Lower leg skin (tissue), 3 donors: ENCODE measurements around the gene SPATA13.
"Not testable (repeated sequence)": the region's sequence is repeated elsewhere in the genome, so short reads cannot be mapped to it uniquely, and the experiment has no call there.

Experiments used
- CTCF ChIP-seq, 3 donors: fragments of 450-650 bp; IDR thresholded peaks; one replicate each; pipeline ENCODE4 v1.5.1; 2016; ENCODE audit warnings: antibody characterized with exemption in 3 of 3, mild to moderate bottlenecking in 3 of 3, moderate library complexity in 2 of 3
- POLR2A ChIP-seq, 2 donors: fragments of 450-650 bp; IDR thresholded peaks; one replicate each; pipeline ENCODE4 v1.6.1; 2016 to 2017; ENCODE audit warnings: antibody characterized with exemption in 2 of 2, mild to moderate bottlenecking in 1 of 2, moderate library complexity in 1 of 2

- not testable (repeated sequence) for TF ChIP-seq CTCF, POLR2A (IDR thresholded peaks at IDR 0.05)
Observed at GRCh38 chr13:24319641-24320040, 159.1 kb downstream of the SPATA13 start.
